ENCODE results near the gene PHRF1. TPM values are rescaled to one million over a fixed set of nuclear protein-coding genes. Genes with fewer than 3 reads are reported as not detected.

PHRF1 gene
- total and polyA plus RNA-seq, 9 of the 15 experiments (the other 6 are each of a cell fraction or from before 2014, with no cell fraction given): 0.07 to 37.2 (median 7.7) TPM

DNA sequence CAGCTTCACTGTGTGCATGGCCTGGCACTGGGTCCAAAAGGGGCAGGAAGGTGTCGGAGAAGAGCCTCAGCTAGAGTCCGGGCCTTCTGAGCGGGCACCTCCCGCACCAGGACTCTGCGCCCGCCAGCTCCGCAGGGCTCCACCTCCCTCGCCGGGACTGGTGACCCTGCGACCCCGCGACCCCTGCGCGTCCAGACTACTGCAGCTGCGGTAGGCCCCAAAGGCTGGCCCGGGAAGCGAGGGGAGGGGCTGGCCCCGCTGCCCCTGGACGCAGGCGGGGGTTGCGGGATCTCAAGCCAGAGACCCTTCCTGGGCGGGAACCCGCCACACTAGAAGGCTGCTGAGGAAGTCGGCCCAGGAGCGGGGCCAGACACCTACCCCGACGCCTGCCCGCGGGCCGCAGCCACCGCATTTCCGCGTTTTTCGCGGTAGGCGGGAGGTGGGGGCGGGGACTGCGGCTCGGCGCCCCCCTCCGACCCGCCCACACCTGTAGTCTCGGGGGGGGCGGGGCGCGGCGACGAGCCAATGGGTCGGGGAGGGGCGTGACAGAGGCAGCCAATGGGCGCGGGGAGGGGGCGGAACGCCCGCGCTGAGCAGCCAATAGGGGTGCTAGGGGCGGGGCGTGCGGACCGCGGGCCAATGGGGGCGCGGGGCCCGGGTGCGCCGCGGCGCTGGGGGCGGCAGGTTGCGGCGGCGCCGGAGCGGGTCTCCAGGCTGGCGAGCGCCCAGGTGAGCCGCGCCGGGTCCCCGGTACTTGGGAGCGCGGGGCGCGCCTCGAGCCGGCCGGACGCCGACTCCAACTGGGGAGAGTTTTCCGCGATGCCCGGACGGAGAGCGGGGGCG is 15.7 kb upstream of the PHRF1 start, which contains the start of the genes LMNTD2 and RASSF7 (continued):
- TF ChIP-seq, protein P1, sequence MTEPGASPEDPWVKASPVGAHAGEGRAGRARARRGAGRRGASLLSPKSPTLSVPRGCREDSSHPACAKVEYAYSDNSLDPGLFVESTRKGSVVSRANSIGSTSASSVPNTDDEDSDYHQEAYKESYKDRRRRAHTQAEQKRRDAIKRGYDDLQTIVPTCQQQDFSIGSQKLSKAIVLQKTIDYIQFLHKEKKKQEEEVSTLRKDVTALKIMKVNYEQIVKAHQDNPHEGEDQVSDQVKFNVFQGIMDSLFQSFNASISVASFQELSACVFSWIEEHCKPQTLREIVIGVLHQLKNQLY (CRISPR knock-in tag; conservative IDR thresholded peaks at IDR 0.05): 0 out of 4 replicates have a peak, but pooled peaks of 1 of the 2 experiments have one; percentile 43
- peak; percentile 67 for TF ChIP-seq FIP1L1 (IDR thresholded peaks at IDR 0.05; ENCODE audit: low read depth, low read length, poor library complexity, severe bottlenecking)
- peak; percentile 68 for TF ChIP-seq TAF1 (IDR thresholded peaks at IDR 0.05; ENCODE audit: control insufficient read depth, extremely low read depth, insufficient read depth, low read length, severe bottlenecking)
- TF ChIP-seq, protein P2, sequence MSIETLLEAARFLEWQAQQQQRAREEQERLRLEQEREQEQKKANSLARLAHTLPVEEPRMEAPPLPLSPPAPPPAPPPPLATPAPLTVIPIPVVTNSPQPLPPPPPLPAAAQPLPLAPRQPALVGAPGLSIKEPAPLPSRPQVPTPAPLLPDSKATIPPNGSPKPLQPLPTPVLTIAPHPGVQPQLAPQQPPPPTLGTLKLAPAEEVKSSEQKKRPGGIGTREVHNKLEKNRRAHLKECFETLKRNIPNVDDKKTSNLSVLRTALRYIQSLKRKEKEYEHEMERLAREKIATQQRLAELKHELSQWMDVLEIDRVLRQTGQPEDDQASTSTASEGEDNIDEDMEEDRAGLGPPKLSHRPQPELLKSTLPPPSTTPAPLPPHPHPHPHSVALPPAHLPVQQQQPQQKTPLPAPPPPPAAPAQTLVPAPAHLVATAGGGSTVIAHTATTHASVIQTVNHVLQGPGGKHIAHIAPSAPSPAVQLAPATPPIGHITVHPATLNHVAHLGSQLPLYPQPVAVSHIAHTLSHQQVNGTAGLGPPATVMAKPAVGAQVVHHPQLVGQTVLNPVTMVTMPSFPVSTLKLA (conservative IDR thresholded peaks at IDR 0.05): peak in 1 of 2 experiments; percentile 41; a peak in 1 of 4 replicates
- TF ChIP-seq, protein P3, sequence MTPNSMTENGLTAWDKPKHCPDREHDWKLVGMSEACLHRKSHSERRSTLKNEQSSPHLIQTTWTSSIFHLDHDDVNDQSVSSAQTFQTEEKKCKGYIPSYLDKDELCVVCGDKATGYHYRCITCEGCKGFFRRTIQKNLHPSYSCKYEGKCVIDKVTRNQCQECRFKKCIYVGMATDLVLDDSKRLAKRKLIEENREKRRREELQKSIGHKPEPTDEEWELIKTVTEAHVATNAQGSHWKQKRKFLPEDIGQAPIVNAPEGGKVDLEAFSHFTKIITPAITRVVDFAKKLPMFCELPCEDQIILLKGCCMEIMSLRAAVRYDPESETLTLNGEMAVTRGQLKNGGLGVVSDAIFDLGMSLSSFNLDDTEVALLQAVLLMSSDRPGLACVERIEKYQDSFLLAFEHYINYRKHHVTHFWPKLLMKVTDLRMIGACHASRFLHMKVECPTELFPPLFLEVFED (CRISPR knock-in tag; conservative IDR thresholded peaks at IDR 0.05): no peak
- no peak for TF ChIP-seq JUNB (CRISPR knock-in tag; conservative IDR thresholded peaks at IDR 0.05)
- TF ChIP-seq GATAD2B (IDR thresholded peaks at IDR 0.05; ENCODE audit: borderline replicate concordance): peak; percentile 11; the same call in 1 of the 2 replicates
- peak; percentile 89; the same call in 1 of the 2 replicates for TF ChIP-seq PHF8 (IDR thresholded peaks at IDR 0.05; ENCODE audit: borderline replicate concordance, low read length)
- TF ChIP-seq ELF1 (tag; IDR thresholded peaks at IDR 0.05): peak; percentile 93
- TF ChIP-seq PTTG1 (tag; IDR thresholded peaks at IDR 0.05; ENCODE audit: low read depth): no peak
- no peak for TF ChIP-seq TEAD4 (IDR thresholded peaks at IDR 0.05; ENCODE audit: low read length)
- 0 out of 2 replicates have a peak, but pooled peaks have one; percentile 14 for TF ChIP-seq TEAD4 (CRISPR knock-in tag; IDR thresholded peaks at IDR 0.05; ENCODE audit: borderline replicate concordance)
- peak; percentile 69; the same call in 1 of the 2 replicates for TF ChIP-seq EP400 (IDR thresholded peaks at IDR 0.05)
- TF ChIP-seq SRSF3 (IDR thresholded peaks at IDR 0.05; ENCODE audit: insufficient read depth, low read length): no peak
- TF ChIP-seq, protein P4, sequence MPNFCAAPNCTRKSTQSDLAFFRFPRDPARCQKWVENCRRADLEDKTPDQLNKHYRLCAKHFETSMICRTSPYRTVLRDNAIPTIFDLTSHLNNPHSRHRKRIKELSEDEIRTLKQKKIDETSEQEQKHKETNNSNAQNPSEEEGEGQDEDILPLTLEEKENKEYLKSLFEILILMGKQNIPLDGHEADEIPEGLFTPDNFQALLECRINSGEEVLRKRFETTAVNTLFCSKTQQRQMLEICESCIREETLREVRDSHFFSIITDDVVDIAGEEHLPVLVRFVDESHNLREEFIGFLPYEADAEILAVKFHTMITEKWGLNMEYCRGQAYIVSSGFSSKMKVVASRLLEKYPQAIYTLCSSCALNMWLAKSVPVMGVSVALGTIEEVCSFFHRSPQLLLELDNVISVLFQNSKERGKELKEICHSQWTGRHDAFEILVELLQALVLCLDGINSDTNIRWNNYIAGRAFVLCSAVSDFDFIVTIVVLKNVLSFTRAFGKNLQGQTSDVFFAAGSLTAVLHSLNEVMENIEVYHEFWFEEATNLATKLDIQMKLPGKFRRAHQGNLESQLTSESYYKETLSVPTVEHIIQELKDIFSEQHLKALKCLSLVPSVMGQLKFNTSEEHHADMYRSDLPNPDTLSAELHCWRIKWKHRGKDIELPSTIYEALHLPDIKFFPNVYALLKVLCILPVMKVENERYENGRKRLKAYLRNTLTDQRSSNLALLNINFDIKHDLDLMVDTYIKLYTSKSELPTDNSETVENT (CRISPR knock-in tag; IDR thresholded peaks at IDR 0.05): peak; percentile 16; the same call in 1 of the 2 replicates
- TF ChIP-seq, protein P5, sequence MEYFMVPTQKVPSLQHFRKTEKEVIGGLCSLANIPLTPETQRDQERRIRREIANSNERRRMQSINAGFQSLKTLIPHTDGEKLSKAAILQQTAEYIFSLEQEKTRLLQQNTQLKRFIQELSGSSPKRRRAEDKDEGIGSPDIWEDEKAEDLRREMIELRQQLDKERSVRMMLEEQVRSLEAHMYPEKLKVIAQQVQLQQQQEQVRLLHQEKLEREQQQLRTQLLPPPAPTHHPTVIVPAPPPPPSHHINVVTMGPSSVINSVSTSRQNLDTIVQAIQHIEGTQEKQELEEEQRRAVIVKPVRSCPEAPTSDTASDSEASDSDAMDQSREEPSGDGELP (CRISPR knock-in tag; IDR thresholded peaks at IDR 0.05; ENCODE audit: borderline replicate concordance): peak; percentile 57; the same call in 1 of the 2 replicates
- no peak for TF ChIP-seq ZNF707 (CRISPR knock-in tag; conservative IDR thresholded peaks at IDR 0.05)
- no peak for TF ChIP-seq ZNF354B (CRISPR knock-in tag; IDR thresholded peaks at IDR 0.05)

Data from K562 (cell line).